DLD1 (cell line): Measurements from ENCODE around the gene DACH1.
"Not testable (repeated sequence)": the region's sequence is repeated elsewhere in the genome, so short reads cannot be mapped to it uniquely, and the experiment has no call there.

Experiments used
- in situ Hi-C: cut with HindIII; loops from 2 replicates; pipeline ENCODE4 v1.10.0; 2017; ENCODE audit warnings: low sequenced_read_pairs

Gene DACH1

DNA sequence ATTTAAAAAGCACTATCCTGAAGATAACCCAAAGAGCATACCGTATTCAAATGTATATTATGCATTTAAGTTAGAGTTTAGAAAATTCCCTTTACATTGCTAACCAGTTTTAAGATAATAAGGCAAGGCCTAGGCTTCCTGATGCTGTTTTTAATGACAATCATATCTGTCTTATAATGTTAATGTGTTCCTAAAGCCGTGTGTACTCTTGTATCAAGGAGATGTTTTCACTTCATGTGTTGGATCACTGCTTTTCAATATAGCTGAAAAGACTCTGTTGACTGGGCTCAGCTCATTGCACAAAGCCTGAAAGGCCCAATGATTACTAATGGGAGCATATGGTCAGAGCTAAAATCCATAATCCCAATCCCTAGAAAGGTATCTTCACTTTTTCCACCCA is 81.6 kb downstream of the DACH1 start:
- in situ Hi-C loops = no loop called here

DNA sequence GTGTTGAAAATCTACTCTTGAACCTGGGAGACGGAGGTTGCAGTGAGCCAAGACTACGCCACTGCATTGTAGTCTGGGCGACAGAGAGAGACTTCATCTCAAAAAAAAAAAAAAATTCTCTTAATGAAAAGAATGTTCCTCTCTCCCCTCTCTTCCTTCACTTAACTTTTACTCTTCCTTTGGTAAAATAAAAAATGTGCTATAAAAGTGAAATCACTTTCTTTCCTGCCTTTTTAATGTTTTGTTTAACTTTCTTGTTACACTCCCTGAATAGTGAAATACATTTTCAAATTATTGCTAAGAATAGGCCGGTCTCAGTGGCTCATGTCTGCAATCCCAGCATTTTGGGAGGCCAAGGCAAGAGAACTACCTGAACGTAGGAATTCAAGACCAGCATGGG is 86.5 kb downstream of the DACH1 start:
- in situ Hi-C loops = no loop called here

GRCh38 chr13:71778998-71779397 is 88.0 kb downstream of the DACH1 start:
- in situ Hi-C loops = not testable (repeated sequence)

GRCh38 chr13:71775966-71776365 is 91.0 kb downstream of the DACH1 start:
- in situ Hi-C loops = no loop called here

DNA sequence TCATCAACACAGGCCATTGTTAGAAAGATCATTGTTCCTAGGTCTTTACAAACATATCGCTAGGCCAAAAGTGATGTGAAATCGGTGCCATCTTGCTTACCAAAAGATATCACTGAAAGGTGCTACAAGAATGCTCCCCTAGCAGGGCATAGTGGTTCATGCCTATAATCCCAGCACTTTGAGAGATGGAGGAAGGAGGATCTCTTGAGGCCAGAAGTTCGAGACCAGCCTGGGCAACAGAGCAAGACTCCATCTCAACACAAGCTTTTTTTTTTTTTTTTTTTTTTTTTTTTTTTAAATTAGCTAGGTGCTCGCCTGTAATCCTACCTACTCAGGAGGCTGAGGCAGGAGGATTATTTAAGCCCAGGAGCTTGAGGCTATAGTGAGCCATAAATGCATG is 92.1 kb downstream of the DACH1 start:
- in situ Hi-C loops = no loop called here

DNA sequence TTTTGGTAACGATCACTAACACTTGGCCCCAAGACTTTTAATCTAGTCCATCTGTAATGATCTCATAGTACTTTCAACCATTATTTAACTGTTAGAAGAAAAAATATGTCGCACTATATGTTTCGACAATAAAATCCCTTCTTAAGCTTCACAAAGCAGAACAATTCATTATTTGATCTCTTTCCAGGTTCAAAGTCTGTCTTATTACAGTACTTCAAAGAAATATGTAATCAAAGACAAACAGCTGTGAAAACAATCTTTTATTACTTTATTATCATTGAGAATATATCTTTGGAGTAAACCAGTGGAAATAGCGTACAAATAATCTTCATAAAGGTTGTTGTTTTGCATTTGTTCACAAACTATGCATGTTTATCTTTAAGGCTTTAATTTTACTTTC is 93.5 kb downstream of the DACH1 start:
- in situ Hi-C loops = no loop called here

DNA sequence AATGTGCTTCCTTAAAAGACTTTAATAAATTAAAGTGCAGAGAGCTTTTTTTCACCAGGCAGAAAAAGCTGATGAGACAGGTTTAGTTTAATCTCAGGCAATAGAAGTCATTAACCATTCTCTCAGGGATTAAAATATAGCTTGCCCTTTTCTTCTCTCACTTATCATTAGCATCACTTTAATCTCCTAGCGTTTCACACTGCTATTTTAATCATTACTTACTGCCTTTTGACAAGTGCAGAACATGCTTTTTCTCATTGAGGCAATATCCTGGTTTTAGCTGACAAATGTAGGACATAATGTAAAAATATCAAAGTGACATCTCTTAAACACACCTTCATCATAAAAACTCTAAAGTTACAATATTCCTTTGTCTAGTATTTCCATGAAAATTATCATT is 94.6 kb downstream of the DACH1 start:
- in situ Hi-C loops = no loop called here

- in situ Hi-C loops = no loop called here
Measured at GRCh38 chr13:71771144-71771543, 95.9 kb downstream of the DACH1 start.

DNA sequence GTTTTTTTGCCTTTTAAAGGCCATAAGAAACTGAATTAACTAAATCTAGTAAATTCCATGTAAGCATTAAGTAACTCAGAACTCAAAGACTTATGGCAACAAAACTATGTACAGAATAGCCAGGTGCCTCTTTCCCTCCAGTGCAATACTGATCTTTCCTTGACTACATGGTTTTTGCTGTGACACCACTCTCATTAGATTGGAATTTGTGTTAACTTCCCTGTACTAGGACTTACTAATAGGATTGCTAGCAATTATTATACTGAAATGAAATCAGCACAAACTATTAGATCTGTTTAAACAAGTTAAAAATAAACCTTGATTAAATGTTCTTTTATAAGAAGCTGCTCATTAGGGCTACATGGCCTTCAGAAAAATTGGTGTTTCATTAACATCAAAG is 96.3 kb downstream of the DACH1 start:
- in situ Hi-C loops = no loop called here

DNA sequence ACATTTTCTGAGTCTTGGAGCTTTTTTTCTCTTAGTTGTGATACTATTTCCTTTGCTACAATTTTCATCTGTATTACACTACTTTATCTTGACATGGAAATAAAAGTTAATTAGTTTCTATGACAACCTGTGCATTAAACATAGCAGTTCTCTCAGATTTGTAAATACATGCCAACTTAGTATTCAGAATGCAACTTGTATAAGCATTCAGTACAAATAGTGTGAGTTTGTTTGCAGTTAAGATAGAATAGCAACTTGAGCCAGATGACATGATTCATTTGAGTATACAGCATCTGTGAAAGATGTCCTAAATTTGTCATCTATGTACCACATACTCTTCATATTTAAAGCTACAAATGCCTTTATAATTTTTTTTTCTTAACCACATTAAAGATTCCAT is 98.1 kb downstream of the DACH1 start:
- in situ Hi-C loops = no loop called here

- in situ Hi-C loops = no loop called here
Measured at GRCh38 chr13:71759651-71760511, 107.1 kb downstream of the DACH1 start.

- in situ Hi-C loops = no loop called here
Measured at GRCh38 chr13:71758828-71759227, 108.2 kb downstream of the DACH1 start.

- in situ Hi-C loops = no loop called here
Measured at GRCh38 chr13:71754407-71754974, 112.5 kb downstream of the DACH1 start.

- in situ Hi-C loops = no loop called here
Measured at GRCh38 chr13:71752775-71753513, 114.1 kb downstream of the DACH1 start.

- in situ Hi-C loops = no loop called here
Measured at GRCh38 chr13:71751073-71751472, 115.9 kb downstream of the DACH1 start.

- in situ Hi-C loops = no loop called here
Measured at GRCh38 chr13:71730267-71730666, 136.7 kb downstream of the DACH1 start.

DNA sequence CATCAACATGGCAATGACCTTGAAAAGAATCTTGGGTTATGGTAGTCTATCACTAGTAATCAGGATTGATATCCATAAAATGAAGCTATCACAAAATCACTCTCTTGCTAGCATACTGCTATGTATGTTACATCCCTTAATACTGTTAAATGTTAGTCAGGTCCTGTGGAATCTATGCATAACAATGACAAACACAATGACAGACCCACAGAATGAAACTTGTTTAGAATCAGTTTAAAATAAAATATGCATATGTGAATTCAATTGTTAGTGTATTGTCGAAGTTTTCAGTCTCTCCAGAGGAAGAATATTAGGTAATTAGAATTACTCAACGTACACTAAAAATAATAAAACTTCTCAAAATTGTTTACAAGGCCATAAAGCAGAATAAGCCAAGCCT is 137.6 kb downstream of the DACH1 start:
- in situ Hi-C loops = no loop called here

DNA sequence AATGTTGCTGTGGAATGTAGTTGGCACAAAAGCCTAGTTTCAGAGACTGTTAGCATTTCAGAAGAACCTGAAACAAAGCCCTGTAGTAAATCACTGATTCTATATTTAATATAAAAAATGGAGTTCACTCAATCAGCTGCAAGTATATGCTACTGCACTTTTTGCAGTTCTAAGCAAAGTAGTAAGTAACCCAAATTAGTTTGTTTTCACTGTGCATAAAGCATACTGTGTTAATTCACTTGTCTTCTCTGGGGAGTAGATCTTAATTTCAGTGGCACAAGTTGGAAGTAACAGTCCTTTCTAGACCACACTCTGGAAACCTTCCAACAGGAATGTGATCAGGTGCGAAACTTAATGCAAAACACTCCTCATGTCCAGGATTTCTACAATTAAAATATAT is 139.3 kb downstream of the DACH1 start:
- in situ Hi-C loops = no loop called here

- in situ Hi-C loops = no loop called here
Measured at GRCh38 chr13:71727042-71727441, 140.0 kb downstream of the DACH1 start.

DNA sequence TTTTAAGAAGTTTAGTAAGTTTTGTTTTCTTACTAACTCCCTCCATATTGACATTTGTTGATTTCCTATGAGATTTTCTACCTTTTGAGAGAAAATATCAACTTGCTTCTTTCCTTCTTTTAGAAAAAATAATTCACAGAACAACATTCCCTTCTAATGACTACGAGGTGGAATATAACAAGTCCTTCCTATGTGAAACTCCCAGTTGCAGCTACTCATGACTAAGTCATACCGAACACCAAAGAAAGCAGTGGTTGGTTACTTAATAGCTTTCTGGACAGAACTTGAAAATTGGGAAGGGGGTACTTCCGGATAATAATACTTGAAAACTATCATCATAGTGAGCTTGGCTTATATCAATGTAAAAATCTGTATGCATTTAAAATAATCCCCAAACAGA is 144.8 kb downstream of the DACH1 start:
- in situ Hi-C loops = no loop called here

GRCh38 chr13:71721104-71721503 is 145.9 kb downstream of the DACH1 start:
- in situ Hi-C loops = no loop called here

- in situ Hi-C loops = no loop called here
Measured at GRCh38 chr13:71718931-71719330, 148.1 kb downstream of the DACH1 start.
